Neural cell (in vitro differentiated cells): Measurements from ENCODE around the gene ANKRD55. TPM values are rescaled to one million over a fixed set of nuclear protein-coding genes. Genes with fewer than 3 reads are reported as not detected.

ENCODE experiments used
- H2AFZ ChIP-seq: fragments of 200-600, 300-800 bp; sonication (generic), shearing (Covaris generic); 2 replicates; pipeline ENCODE4 v1.6.0; 2014; ENCODE audit warnings: low read depth, mild to moderate bottlenecking, antibody characterized with exemption, low read length, moderate library complexity
- H3F3A ChIP-seq: fragments of 200-600 bp; shearing (Covaris generic); 2 replicates; pipeline ENCODE4 v1.6.1; 2016; ENCODE audit warnings: mild to moderate bottlenecking, moderate library complexity, mixed read lengths, antibody characterized with exemption, low read length; ENCODE audit not compliant: insufficient read depth, poor library complexity, severe bottlenecking
- H3K27ac ChIP-seq: fragments of 200-600, 300-800 bp; sonication (generic), shearing (Covaris generic); 2 replicates; pipeline ENCODE4 v1.5.1; 2014; ENCODE audit warnings: mild to moderate bottlenecking, low read length, moderate library complexity
- H3K27me3 ChIP-seq: fragments of 300-800, 200-600 bp; sonication (generic), shearing (Covaris generic); 2 replicates; pipeline ENCODE4 v1.6.0; 2014; ENCODE audit warnings: mild to moderate bottlenecking, low read depth, low read length, moderate library complexity; ENCODE audit not compliant: insufficient read depth
- H3K36me3 ChIP-seq: fragments of 300-800, 200-600 bp; sonication (generic), shearing (Covaris generic); 2 replicates; pipeline ENCODE4 v1.5.1; 2014; ENCODE audit warnings: mild to moderate bottlenecking, antibody characterized with exemption, low read length, moderate library complexity; ENCODE audit not compliant: insufficient read depth
- H3K4me2 ChIP-seq: fragments of 300-800, 200-600 bp; sonication (generic), shearing (Covaris generic); 2 replicates; pipeline ENCODE4 v1.6.0; 2014; ENCODE audit warnings: mild to moderate bottlenecking, low read length
- H3K4me3 ChIP-seq: fragments of 300-800, 200-600 bp; sonication (generic), shearing (Covaris generic); 2 replicates; pipeline ENCODE4 v1.5.1; 2014; ENCODE audit warnings: mild to moderate bottlenecking, low read length, moderate library complexity
- H3K79me2 ChIP-seq: fragments of 200-600 bp; shearing (Covaris generic); replicated peaks from 2 replicates; pipeline ENCODE4 v1.6.0; 2014; ENCODE audit warnings: mild to moderate bottlenecking, low read length, moderate library complexity; ENCODE audit not compliant: insufficient read depth
- H3K9ac ChIP-seq: fragments of 300-800, 200-600 bp; sonication (generic), shearing (Covaris generic); 2 replicates; pipeline ENCODE4 v1.6.1; 2016; ENCODE audit warnings: mild to moderate bottlenecking, low read length, mixed read lengths
- H3K9me2 ChIP-seq: fragments of 200-600 bp; shearing (Covaris generic); 2 replicates; pipeline ENCODE4 v1.6.1; 2016; ENCODE audit warnings: mild to moderate bottlenecking, low read length, mixed read lengths; ENCODE audit not compliant: insufficient read depth
- H3K9me3 ChIP-seq: fragments of 200-600, 300-800 bp; sonication (generic), shearing (Covaris generic); 2 replicates; pipeline ENCODE4 v1.6.1; 2016; ENCODE audit warnings: mild to moderate bottlenecking, mixed run types, low read length, moderate library complexity, mixed read lengths
- H4K20me1 ChIP-seq: fragments of 200-600 bp; shearing (Covaris generic); 2 replicates; pipeline ENCODE4 v1.6.1; 2016; ENCODE audit warnings: mild to moderate bottlenecking, mixed run types; ENCODE audit not compliant: insufficient read depth
- EP300 ChIP-seq: fragments of 450-650 bp; conservative IDR thresholded peaks from 2 replicates; pipeline ENCODE4 v1.6.1; 2014; ENCODE audit warnings: antibody characterized with exemption, mild to moderate bottlenecking, moderate library complexity; ENCODE audit not compliant: poor library complexity, severe bottlenecking
- EZH2 ChIP-seq: fragments of 200-600, 300-800 bp; shearing (Covaris generic), sonication (generic); IDR thresholded peaks from 2 replicates; pipeline ENCODE4 v1.6.1; 2014; ENCODE audit warnings: antibody characterized with exemption, low read length, borderline replicate concordance, mild to moderate bottlenecking; ENCODE audit not compliant: insufficient read depth, poor library complexity, severe bottlenecking
- MXI1 ChIP-seq: fragments of 450-650 bp; conservative IDR thresholded peaks from 2 replicates; pipeline ENCODE4 v1.6.1; 2014; ENCODE audit warnings: antibody characterized with exemption, mild to moderate bottlenecking; ENCODE audit not compliant: poor library complexity, severe bottlenecking
- POLR2AphosphoS5 ChIP-seq: IDR thresholded peaks from 2 replicates; pipeline ENCODE4 v1.6.1; 2012
- RAD21 ChIP-seq: fragments of 450-650 bp; conservative IDR thresholded peaks from 2 replicates; pipeline ENCODE4 v1.6.1; 2014; ENCODE audit warnings: antibody characterized with exemption, mild to moderate bottlenecking, moderate library complexity
- SMC3 ChIP-seq: fragments of 450-650 bp; conservative IDR thresholded peaks from 2 replicates; pipeline ENCODE4 v1.6.1; 2014; ENCODE audit warnings: antibody characterized with exemption, mild to moderate bottlenecking, moderate library complexity; ENCODE audit not compliant: poor library complexity
- TAF1 ChIP-seq: IDR thresholded peaks from 2 replicates; pipeline ENCODE4 v1.6.1; 2012; ENCODE audit warnings: low read depth
- polyA plus RNA-seq: library from polyadenylated mRNA; depleted of rRNA; stranded (reverse); fragments of >200 nt; gene quantifications from 2 replicates; pipeline ENCODE4 v1.2.3, GENCODE V29; 2014
- TF ChIP-seq, protein P1 (sequence below): IDR thresholded peaks from 2 replicates; pipeline ENCODE4 v1.6.1; 2012; ENCODE audit warnings: borderline replicate concordance
- TF ChIP-seq, protein P2 (sequence below): fragments of 450-650 bp; IDR thresholded peaks from 2 replicates; pipeline ENCODE4 v1.5.1; 2014; ENCODE audit warnings: antibody characterized with exemption, mild to moderate bottlenecking, moderate library complexity; ENCODE audit not compliant: poor library complexity, severe bottlenecking

The ANKRD55 gene
- polyA plus RNA-seq, 1 donor from 2014 or later = 49.8 TPM

DNA sequence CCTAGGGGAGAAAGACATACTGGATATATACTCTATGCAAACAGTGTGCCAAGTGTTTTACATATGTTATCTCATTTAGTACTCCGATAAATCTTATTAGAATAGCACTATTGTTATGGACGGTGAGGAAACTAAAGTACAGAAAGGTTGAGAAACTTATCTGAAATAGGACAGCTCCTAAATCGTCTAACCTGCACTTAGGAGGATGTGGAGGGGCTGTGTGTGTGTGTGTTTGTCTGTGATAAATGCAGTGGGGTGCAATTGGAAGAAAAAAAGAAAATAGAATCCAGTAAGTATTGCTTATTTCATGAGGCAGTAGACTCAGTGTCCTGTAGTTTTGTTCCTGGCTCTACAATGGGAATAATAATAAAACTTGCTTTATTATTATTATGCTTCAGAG is 131.9 kb downstream of the ANKRD55 start:
- H4K20me1 ChIP-seq = no peaks in the 10 kb centered on the region
- H3K4me2 ChIP-seq = no peak overlapping the region
- no peak overlapping the region for H3K27ac ChIP-seq
- H3F3A ChIP-seq = no peaks in the 10 kb centered on the region
- H3K27me3 ChIP-seq = no peaks in the 10 kb centered on the region
- no peaks in the 10 kb centered on the region for H3K9me2 ChIP-seq
- no peaks in the 10 kb centered on the region for H3K36me3 ChIP-seq
- H2AFZ ChIP-seq = no peak overlapping the region
- no peaks in the 10 kb centered on the region for H3K9me3 ChIP-seq
- no peaks in the 10 kb centered on the region for H3K79me2 ChIP-seq
- no peak overlapping the region for H3K4me3 ChIP-seq
- H3K9ac ChIP-seq = no peak overlapping the region
- no peak for TF ChIP-seq SMC3
- TF ChIP-seq MXI1 = no peak
- no peak for TF ChIP-seq TAF1
- no peak for TF ChIP-seq EP300
- TF ChIP-seq, protein P1, sequence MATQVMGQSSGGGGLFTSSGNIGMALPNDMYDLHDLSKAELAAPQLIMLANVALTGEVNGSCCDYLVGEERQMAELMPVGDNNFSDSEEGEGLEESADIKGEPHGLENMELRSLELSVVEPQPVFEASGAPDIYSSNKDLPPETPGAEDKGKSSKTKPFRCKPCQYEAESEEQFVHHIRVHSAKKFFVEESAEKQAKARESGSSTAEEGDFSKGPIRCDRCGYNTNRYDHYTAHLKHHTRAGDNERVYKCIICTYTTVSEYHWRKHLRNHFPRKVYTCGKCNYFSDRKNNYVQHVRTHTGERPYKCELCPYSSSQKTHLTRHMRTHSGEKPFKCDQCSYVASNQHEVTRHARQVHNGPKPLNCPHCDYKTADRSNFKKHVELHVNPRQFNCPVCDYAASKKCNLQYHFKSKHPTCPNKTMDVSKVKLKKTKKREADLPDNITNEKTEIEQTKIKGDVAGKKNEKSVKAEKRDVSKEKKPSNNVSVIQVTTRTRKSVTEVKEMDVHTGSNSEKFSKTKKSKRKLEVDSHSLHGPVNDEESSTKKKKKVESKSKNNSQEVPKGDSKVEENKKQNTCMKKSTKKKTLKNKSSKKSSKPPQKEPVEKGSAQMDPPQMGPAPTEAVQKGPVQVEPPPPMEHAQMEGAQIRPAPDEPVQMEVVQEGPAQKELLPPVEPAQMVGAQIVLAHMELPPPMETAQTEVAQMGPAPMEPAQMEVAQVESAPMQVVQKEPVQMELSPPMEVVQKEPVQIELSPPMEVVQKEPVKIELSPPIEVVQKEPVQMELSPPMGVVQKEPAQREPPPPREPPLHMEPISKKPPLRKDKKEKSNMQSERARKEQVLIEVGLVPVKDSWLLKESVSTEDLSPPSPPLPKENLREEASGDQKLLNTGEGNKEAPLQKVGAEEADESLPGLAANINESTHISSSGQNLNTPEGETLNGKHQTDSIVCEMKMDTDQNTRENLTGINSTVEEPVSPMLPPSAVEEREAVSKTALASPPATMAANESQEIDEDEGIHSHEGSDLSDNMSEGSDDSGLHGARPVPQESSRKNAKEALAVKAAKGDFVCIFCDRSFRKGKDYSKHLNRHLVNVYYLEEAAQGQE = no peak
- TF ChIP-seq EZH2 = no peak
- TF ChIP-seq POLR2AphosphoS5 = no peak
- TF ChIP-seq, protein P2, sequence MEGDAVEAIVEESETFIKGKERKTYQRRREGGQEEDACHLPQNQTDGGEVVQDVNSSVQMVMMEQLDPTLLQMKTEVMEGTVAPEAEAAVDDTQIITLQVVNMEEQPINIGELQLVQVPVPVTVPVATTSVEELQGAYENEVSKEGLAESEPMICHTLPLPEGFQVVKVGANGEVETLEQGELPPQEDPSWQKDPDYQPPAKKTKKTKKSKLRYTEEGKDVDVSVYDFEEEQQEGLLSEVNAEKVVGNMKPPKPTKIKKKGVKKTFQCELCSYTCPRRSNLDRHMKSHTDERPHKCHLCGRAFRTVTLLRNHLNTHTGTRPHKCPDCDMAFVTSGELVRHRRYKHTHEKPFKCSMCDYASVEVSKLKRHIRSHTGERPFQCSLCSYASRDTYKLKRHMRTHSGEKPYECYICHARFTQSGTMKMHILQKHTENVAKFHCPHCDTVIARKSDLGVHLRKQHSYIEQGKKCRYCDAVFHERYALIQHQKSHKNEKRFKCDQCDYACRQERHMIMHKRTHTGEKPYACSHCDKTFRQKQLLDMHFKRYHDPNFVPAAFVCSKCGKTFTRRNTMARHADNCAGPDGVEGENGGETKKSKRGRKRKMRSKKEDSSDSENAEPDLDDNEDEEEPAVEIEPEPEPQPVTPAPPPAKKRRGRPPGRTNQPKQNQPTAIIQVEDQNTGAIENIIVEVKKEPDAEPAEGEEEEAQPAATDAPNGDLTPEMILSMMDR = no peak
- TF ChIP-seq RAD21 = no peak

DNA sequence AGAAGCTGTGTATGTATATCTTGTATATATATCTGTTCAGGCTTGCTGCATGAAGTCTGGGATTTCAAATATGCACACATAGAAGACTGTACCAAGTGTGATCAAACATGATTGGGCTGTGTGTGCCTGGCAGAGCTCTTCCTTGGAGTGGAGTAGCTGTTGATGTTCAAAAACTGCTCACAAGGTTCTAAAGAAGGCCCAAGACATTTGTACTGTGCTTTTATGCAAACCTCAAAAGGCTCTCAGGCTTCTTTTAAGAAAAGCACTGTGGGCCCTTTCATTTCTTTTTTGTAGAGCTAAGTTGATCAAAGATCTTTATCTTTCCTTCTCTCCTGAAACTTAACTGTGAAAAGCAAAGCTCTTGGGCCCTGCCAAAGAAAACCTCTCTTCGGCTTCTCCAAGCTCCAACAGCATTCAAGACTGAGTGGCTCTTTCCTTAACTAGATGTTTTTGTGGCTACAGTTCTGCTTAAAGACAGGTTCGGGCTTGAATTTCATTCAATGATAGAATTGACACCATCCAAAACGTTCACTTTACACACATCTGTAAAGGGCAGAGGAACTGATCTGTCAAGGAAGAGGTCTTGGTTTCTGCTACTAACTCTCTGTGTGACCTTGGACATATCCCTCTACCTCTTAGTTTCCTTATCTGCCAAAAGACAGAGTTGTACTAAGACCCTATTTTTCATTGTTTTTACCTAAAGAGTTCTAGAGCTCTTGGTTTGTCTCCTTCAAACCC is 132.5 kb downstream of the ANKRD55 start:
- Histone ChIP-seq H3F3A (no peaks in the 10 kb centered on the region), H3K4me3 (no peak overlapping the region), H3K27me3 (no peaks in the 10 kb centered on the region), H3K9me3 (no peaks in the 10 kb centered on the region), H4K20me1 (no peaks in the 10 kb centered on the region), H3K4me2 (no peak overlapping the region), H3K9ac (no peak overlapping the region), H3K36me3 (no peaks in the 10 kb centered on the region), H3K79me2 (no peaks in the 10 kb centered on the region), H2AFZ (no peak overlapping the region), H3K27ac (no peak overlapping the region), H3K9me2 (no peaks in the 10 kb centered on the region)
- no peak for TF ChIP-seq SMC3
- no peak for TF ChIP-seq RAD21
- TF ChIP-seq, protein P2 = no peak
- TF ChIP-seq EZH2 = no peak
- TF ChIP-seq, protein P1 = no peak
- no peak for TF ChIP-seq TAF1
- TF ChIP-seq EP300 = no peak
- TF ChIP-seq MXI1 = no peak
- TF ChIP-seq POLR2AphosphoS5 = no peak
